Effector memory CD4-positive, alpha-beta T cell (primary cell): ENCODE results near the gene ZSCAN20.
A peak's percentile ranks its signal among the peaks of the same experiment; 100 is the strongest.

ENCODE experiments used
- DNase-seq, 3 donors: peaks; one replicate each; pipeline ENCODE4 v3.0.0-alpha.2; 2020
- H3K27ac ChIP-seq: 2 replicates; pipeline ENCODE4 v1.7.0; 2013; ENCODE audit warnings: mild to moderate bottlenecking, low read length, moderate library complexity; ENCODE audit not compliant: insufficient read depth, poor library complexity, severe bottlenecking
- H3K27me3 ChIP-seq: replicated peaks from 2 replicates; pipeline ENCODE4 v1.7.0; 2013; ENCODE audit warnings: mild to moderate bottlenecking, low read length; ENCODE audit not compliant: insufficient read depth, control insufficient read depth, poor library complexity, severe bottlenecking
- H3K36me3 ChIP-seq: 2 replicates; pipeline ENCODE4 v1.7.0; 2013; ENCODE audit warnings: mild to moderate bottlenecking, low read length, moderate library complexity; ENCODE audit not compliant: control insufficient read depth, insufficient read depth
- H3K4me1 ChIP-seq: 2 replicates; pipeline ENCODE4 v1.7.0; 2013; ENCODE audit warnings: low read length, mild to moderate bottlenecking; ENCODE audit not compliant: control insufficient read depth, insufficient read depth, poor library complexity, severe bottlenecking
- H3K4me3 ChIP-seq: 2 replicates; pipeline ENCODE4 v1.7.0; 2013; ENCODE audit warnings: low read length, low read depth, mild to moderate bottlenecking; ENCODE audit not compliant: insufficient read depth, poor library complexity, severe bottlenecking
- H3K9me3 ChIP-seq: 2 replicates; pipeline ENCODE4 v1.7.0; 2013; ENCODE audit warnings: mild to moderate bottlenecking, low read length, moderate library complexity; ENCODE audit not compliant: control insufficient read depth

Gene ZSCAN20

DNA sequence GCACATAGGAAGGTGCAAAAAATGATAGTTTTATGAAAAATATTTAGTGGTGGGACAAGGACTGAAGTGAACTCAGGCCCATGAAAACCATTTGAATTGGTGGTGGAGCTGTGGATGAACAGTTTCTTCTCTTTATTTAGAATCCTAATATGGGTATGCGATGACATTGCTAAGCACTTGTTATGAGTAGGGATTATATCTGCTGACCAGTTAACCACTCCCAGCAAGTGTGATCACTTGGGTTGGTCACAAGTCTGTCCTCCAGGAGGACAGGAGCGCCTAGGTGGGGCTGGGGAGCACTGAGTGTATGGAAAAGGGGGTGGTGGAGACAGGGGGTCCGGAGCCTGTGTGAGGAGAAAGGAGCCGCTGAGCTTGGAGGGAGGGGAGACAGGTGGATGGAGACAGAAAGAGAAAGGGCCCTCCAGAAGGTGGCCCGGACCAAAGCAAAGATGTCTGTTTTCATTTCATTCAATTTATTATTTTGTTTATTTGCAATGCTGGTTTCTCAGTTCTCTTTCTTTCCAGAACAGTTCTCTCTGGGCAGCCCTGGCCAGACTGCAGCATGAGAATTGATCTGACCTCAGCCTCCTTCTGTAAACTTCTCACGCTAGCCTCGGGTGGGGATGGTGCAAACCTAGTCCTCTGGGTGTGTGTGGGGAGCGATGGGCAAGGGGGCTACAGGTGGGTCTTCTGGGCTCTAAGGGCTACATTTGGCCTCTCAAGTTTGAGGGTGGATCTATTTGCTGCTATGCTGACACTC lies 9.9 kb upstream of the ZSCAN20 start:
- no peak for DNase-seq
- Histone ChIP-seq H3K9me3 (no peaks in the 10 kb centered on the region), H3K27ac (no peak overlapping the region), H3K4me3 (no peak overlapping the region), H3K4me1 (no peaks in the 10 kb centered on the region), H3K36me3 (no peaks in the 10 kb centered on the region), H3K27me3 (peaks cover 5% of the 10 kb centered on the region)

DNA sequence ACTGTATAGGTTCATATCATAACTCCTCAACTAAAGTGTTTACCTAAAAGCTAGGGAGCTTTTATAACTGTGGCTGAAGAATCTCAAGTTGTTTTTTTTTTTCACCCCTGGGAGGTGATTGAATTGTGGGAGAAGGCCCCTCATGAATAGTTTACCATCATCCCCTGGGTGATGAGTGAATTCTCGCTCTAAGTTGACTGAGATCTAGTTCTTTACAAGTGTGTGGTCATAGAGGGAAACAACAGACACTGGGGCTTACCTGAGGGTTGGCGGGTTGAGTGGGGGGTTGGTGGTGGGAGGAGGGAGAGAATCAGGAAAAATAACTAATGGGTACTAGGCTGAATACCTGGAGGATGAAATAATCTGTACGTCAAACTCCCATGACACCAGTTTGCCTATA lies 7.9 kb upstream of the ZSCAN20 start:
- H3K27ac ChIP-seq = no peak overlapping the region
- H3K4me3 ChIP-seq = no peak overlapping the region
- no peaks in the 10 kb centered on the region for H3K9me3 ChIP-seq
- peaks cover 5% of the 10 kb centered on the region for H3K27me3 ChIP-seq
- DNase-seq = no peak
- H3K36me3 ChIP-seq = no peaks in the 10 kb centered on the region
- H3K4me1 ChIP-seq = no peaks in the 10 kb centered on the region

DNA sequence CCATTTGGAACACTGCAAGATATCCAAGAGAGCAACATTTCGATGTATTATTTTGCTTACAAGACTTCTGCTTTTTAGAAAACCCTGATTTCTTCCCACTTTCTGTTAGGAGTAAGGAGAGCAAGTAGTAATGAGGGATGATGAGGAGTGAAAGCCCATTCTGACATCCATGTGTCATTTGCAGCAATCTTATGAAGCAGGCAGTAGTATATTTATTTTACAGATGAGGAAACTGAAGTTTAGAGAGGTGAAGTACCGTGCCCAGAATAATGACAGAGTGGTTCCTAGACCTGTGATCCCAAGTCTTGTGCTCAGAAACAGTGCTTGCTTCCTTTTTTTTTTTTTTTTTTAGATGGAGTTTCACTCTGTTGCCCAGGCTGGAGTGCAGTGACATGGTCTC lies 7.1 kb upstream of the ZSCAN20 start:
- DNase-seq = no peak
- no peak overlapping the region for H3K27ac ChIP-seq

DNA sequence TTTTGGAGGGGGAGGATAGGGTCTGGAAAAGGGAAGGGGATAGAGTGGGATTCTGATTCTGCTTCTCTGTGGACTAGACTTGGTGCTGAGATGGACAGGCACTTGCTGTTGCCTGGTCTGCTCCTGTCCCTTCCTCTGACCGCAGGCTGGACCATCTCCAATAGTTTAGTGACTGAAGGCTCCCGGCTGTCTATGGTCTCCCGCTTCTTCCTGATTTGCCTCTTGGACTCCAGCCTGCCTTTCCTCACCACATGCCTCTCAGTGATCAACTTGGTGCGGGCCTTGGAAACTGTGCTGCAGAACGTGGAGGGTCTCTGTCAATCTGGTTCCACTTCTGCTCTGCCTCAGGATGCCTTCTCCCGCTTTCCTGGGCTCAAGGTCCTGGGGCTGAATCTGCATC lies 6.3 kb upstream of the ZSCAN20 start:
- H3K27me3 ChIP-seq = no peaks in the 10 kb centered on the region
- H3K36me3 ChIP-seq = no peaks in the 10 kb centered on the region
- H3K4me3 ChIP-seq = no peak overlapping the region
- H3K4me1 ChIP-seq = no peaks in the 10 kb centered on the region
- H3K9me3 ChIP-seq = no peaks in the 10 kb centered on the region
- no peak overlapping the region for H3K27ac ChIP-seq
- DNase-seq = no peak

More for the DNA sequence above, 7.1 kb upstream of the ZSCAN20 start:
- Histone ChIP-seq H3K4me3 (no peak overlapping the region), H3K9me3 (no peaks in the 10 kb centered on the region), H3K4me1 (no peaks in the 10 kb centered on the region), H3K27me3 (peaks cover 5% of the 10 kb centered on the region), H3K36me3 (no peaks in the 10 kb centered on the region)

DNA sequence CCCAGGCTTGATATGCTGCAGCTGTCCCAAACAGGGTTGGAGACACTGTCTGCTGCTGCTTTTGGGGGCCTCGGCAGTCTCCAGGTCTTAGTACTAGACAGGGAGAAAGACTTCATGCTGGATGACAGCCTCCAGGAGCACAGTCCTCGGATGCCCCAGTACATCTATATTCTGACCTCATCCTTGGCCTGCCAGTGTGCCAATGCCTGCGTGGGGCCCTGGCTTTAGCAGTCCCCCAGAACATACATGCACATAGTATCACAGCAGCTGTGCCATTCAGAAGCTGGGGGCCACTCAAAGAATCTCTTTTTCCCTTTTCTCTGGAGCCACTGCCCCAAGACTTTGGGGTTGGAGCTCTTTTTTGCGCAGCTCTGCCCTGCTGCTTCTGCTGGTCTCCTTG lies 4.4 kb upstream of the ZSCAN20 start:
- Histone ChIP-seq H3K27me3 (no peaks in the 10 kb centered on the region), H3K4me1 (no peaks in the 10 kb centered on the region), H3K9me3 (no peaks in the 10 kb centered on the region), H3K36me3 (no peaks in the 10 kb centered on the region), H3K4me3 (no peak overlapping the region), H3K27ac (no peak overlapping the region)
- DNase-seq = no peak

DNA sequence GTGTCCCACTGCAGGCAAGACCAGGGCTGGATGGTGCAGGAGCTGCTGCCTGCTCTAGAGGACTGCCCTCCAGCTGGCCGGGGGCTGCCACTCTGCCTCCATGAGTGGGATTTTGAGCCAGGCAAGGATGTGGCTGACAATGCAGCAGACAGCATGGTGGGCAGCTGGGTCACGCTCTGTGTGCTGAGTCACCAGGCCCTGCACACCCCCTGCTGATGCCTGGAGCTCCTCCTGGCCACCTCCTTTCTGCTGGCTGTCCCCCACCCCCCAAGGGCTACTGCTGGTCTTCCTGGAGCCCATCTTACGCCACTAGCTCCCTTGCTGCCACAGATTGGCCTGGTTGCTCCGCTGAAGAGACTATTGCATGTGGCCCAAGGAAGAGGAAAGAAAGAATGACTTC lies 3.9 kb upstream of the ZSCAN20 start:
- Histone ChIP-seq H3K4me3 (no peak overlapping the region), H3K27ac (no peak overlapping the region), H3K36me3 (no peaks in the 10 kb centered on the region), H3K4me1 (no peaks in the 10 kb centered on the region), H3K9me3 (no peaks in the 10 kb centered on the region), H3K27me3 (no peaks in the 10 kb centered on the region)
- DNase-seq = no peak

DNA sequence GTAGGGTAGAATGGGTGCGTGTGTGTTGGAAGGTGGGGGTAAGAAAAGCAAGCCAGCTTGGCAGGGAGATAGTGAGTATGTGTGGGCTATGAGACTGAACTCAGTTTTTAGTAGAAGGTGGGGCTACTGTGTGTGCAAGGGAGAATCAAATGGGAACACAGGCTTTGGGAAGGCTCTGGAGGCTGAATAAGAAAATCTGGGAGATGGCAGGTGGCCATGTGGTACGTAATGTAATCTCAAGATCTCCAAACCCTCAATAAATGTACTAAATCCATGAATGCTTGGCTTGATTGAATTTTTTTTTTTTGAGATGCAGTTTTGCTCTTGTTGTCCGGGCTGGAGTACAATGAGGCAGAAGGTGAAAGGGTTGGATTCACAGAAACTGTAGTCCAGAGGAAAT lies 3.5 kb upstream of the ZSCAN20 start:
- Histone ChIP-seq H3K4me1 (no peaks in the 10 kb centered on the region), H3K27ac (no peak overlapping the region), H3K4me3 (no peak overlapping the region), H3K36me3 (no peaks in the 10 kb centered on the region), H3K27me3 (no peaks in the 10 kb centered on the region), H3K9me3 (no peaks in the 10 kb centered on the region)
- no peak for DNase-seq

DNA sequence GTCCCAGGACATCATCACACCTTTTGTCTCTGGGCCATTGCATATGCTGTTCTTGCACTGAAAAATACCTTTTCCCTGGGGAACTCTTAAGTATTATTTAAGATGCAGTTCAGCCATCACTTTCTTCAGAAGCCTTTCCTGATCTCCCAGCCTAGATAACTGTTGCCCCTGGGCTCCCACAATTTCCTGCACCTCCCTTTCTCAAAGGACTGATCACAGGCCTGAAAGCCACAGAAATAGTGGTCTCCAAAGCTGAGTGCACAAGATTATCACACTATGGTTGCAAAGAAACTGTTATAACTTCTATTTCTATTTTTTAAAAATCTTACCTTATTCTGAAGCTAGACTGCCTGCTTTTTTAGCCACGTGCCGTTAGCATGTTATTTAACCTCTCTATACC lies 2.8 kb upstream of the ZSCAN20 start:
- Histone ChIP-seq H3K4me1 (no peaks in the 10 kb centered on the region), H3K4me3 (no peak overlapping the region), H3K9me3 (no peaks in the 10 kb centered on the region), H3K36me3 (no peaks in the 10 kb centered on the region), H3K27ac (no peak overlapping the region), H3K27me3 (no peaks in the 10 kb centered on the region)
- no peak for DNase-seq

DNA sequence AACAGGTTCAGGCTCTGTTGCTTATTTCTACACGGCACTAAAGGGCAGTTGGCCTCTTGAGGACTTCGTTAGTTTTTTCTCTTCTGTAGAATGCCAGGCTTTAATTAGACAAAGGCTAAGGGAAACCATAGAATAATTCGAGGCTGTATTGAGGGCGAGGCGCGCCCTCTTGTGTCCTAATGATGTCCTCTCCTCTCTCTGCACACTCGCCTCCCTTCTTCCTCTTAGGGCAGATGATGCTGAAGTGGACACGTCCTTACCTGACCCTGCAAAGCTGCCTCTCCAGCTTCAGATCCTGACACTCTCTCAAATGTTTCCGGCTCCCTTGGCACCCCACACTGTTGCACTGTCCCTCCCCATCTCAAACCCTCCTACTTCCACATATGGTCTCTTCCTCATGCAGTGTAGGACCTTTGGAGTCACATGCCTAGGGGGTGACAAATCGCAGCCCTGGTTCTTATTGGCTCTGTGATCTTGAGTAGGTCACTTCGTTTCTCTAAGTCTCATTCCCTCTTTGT lies 1.9 kb upstream of the ZSCAN20 start:
- DNase-seq = peak in 2 of 3 donors; percentile 9 to 18
- no peaks in the 10 kb centered on the region for H3K27me3 ChIP-seq
- H3K9me3 ChIP-seq = no peaks in the 10 kb centered on the region
- no peak overlapping the region for H3K27ac ChIP-seq
- no peak overlapping the region for H3K4me3 ChIP-seq
- H3K4me1 ChIP-seq = no peaks in the 10 kb centered on the region
- H3K36me3 ChIP-seq = no peaks in the 10 kb centered on the region

DNA sequence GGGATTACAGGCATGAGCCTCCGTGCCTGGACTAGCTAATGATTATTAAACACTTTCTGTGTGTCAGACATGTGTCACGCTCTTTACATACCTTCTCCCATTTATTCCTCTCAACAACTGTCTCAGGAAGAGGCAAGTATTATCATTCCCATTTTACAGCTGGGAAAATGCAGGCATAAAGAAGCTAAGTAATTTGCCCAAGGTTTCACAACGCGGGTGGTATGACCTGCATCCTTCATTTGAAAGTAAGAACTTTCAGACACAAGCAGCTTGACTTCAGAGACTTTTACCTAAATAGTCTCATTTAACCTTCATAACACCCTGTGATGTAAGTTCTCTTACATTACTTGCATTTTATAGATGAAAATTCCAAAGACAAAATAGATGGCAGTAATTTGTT lies 1.0 kb upstream of the ZSCAN20 start:
- Histone ChIP-seq H3K27me3 (no peaks in the 10 kb centered on the region), H3K4me3 (no peak overlapping the region), H3K9me3 (no peaks in the 10 kb centered on the region), H3K36me3 (no peaks in the 10 kb centered on the region), H3K4me1 (no peaks in the 10 kb centered on the region), H3K27ac (no peak overlapping the region)
- no peak for DNase-seq
